Activated naive CD4-positive, alpha-beta T cell treated with anti-CD3 and anti-CD28 coated beads for 36 hours (primary cell): ENCODE data around the gene HOXA4. TPM values are rescaled to one million over a fixed set of nuclear protein-coding genes. Genes with fewer than 3 reads are reported as not detected.

Experiments used
- CTCF ChIA-PET: fragments of 350-600 bp; sonication (Branson Sonifier 250); formaldehyde crosslinking; loops from one replicate; lab custom pipeline; 2021; ENCODE audit warnings: antibody characterized with exemption; lab: Charles Lee
- DNase-seq: peaks from one replicate; pipeline ENCODE4 v3.0.0-alpha.2; 2020
- H3K27ac Mint-ChIP-seq: one replicate; pipeline ENCODE4 v1.8.0; 2021; ENCODE audit warnings: mild to moderate bottlenecking, mixed read lengths
- H3K27me3 Mint-ChIP-seq: one replicate; pipeline ENCODE4 v1.8.0; 2021; ENCODE audit warnings: low read depth, mixed read lengths
- H3K36me3 Mint-ChIP-seq: one replicate; pipeline ENCODE4 v1.8.0; 2021; ENCODE audit warnings: low read depth, mixed read lengths
- H3K4me1 Mint-ChIP-seq: one replicate; pipeline ENCODE4 v1.8.0; 2021; ENCODE audit warnings: low read depth, mixed read lengths
- H3K4me3 Mint-ChIP-seq: one replicate; pipeline ENCODE4 v1.8.0; 2021; ENCODE audit warnings: mild to moderate bottlenecking, moderate library complexity, mixed read lengths
- H3K9me3 Mint-ChIP-seq: one replicate; pipeline ENCODE4 v1.8.0; 2021; ENCODE audit warnings: mixed read lengths
- intact Hi-C: fragments of 100-400 bp; cut with micrococcal nuclease; formaldehyde crosslinking; loops from one replicate; pipeline ENCODE4 v1.15.1; 2023
- total RNA-seq, 2 experiments: library from RNA; stranded (reverse); gene quantifications; one replicate each; pipeline ENCODE4 v1.2.3, GENCODE V29; 2021

HOXA4 gene
- total RNA-seq, 2 experiments from 2014 or later: 0.14 TPM; not detected in 1

- DNase-seq: no peak
- no peak overlapping the region for H3K4me3 Mint-ChIP-seq
- H3K4me1 Mint-ChIP-seq: peaks cover 15% of the 10 kb centered on the region
- intact Hi-C loops: no loop called here
- H3K27ac Mint-ChIP-seq: no peak overlapping the region
- peaks cover 44% of the 10 kb centered on the region for H3K27me3 Mint-ChIP-seq
- no peaks in the 10 kb centered on the region for H3K9me3 Mint-ChIP-seq
- CTCF ChIA-PET: interaction anchor here (0.7 kb wide), 1 partner anchor 691 kb away, joined by 3 read pairs; no protein-coding TSS in a partner anchor
- H3K36me3 Mint-ChIP-seq: peaks cover 4% of the 10 kb centered on the region
Measured at GRCh38 chr7:27106181-27106900, 24.2 kb downstream of the HOXA4 start.

- CTCF ChIA-PET: interaction anchor here (1.3 kb wide), 1 partner anchor 11 kb away, joined by 3 read pairs; no protein-coding TSS in a partner anchor
Measured at GRCh38 chr7:27105301-27106031, 25.1 kb downstream of the HOXA4 start.

GRCh38 chr7:27104341-27105058 lies 26.1 kb downstream of the HOXA4 start:
- no peak for DNase-seq
- Mint-ChIP-seq H3K4me3 (no peak overlapping the region), H3K27ac (no peak overlapping the region), H3K4me1 (peaks cover 15% of the 10 kb centered on the region), H3K36me3 (peaks cover 4% of the 10 kb centered on the region), H3K27me3 (peaks cover 55% of the 10 kb centered on the region), H3K9me3 (no peaks in the 10 kb centered on the region)
- CTCF ChIA-PET: interaction anchor here (1.3 kb wide), 1 partner anchor 12 kb away, joined by 3 read pairs; no protein-coding TSS in a partner anchor
- intact Hi-C loops: no loop called here

More at GRCh38 chr7:27105301-27106031, 25.1 kb downstream of the HOXA4 start:
- Mint-ChIP-seq H3K27ac (no peak overlapping the region), H3K27me3 (peaks cover 52% of the 10 kb centered on the region), H3K4me3 (no peak overlapping the region), H3K4me1 (peaks cover 15% of the 10 kb centered on the region), H3K9me3 (no peaks in the 10 kb centered on the region), H3K36me3 (peaks cover 4% of the 10 kb centered on the region)
- intact Hi-C loops: no loop called here
- DNase-seq: no peak

GRCh38 chr7:27103489-27104226 lies 26.9 kb downstream of the HOXA4 start:
- H3K9me3 Mint-ChIP-seq: no peaks in the 10 kb centered on the region
- peaks cover 4% of the 10 kb centered on the region for H3K36me3 Mint-ChIP-seq
- H3K4me3 Mint-ChIP-seq: no peak overlapping the region
- DNase-seq: no peak
- no peak overlapping the region for H3K27ac Mint-ChIP-seq
- CTCF ChIA-PET: no interaction called here
- intact Hi-C loops: no loop called here
- H3K27me3 Mint-ChIP-seq: peaks cover 62% of the 10 kb centered on the region
- H3K4me1 Mint-ChIP-seq: peaks cover 17% of the 10 kb centered on the region

- no peak for DNase-seq
- no peak within 1 kb of the TSS for H3K27ac Mint-ChIP-seq
- peaks cover 4% of the 10 kb centered on the region for H3K36me3 Mint-ChIP-seq
- no peaks in the 10 kb centered on the region for H3K9me3 Mint-ChIP-seq
- CTCF ChIA-PET: no interaction called here
- H3K27me3 Mint-ChIP-seq: peaks cover 71% of the 10 kb centered on the region
- intact Hi-C loops: no loop called here
- peaks cover 21% of the 10 kb centered on the region for H3K4me1 Mint-ChIP-seq
- peak within 1 kb of the TSS; percentile 39 for H3K4me3 Mint-ChIP-seq
Measured at GRCh38 chr7:27102581-27103442, 27.7 kb downstream of the HOXA4 start, which contains the start of gene HOXA2. Gene HOXA2 (minus strand): TSS chr7:27102683. CDS start chr7:27102500, 183 bp downstream.

GRCh38 chr7:27101957-27102580 lies 28.5 kb downstream of the HOXA4 start:
- CTCF ChIA-PET: no interaction called here
- Mint-ChIP-seq H3K27me3 (peaks cover 76% of the 10 kb centered on the region), H3K36me3 (peaks cover 3% of the 10 kb centered on the region), H3K4me1 (peaks cover 28% of the 10 kb centered on the region), H3K27ac (no peak overlapping the region), H3K9me3 (no peaks in the 10 kb centered on the region), H3K4me3 (peak overlapping the region; percentile 12)
- DNase-seq: no peak
- intact Hi-C loops: no loop called here

DNA sequence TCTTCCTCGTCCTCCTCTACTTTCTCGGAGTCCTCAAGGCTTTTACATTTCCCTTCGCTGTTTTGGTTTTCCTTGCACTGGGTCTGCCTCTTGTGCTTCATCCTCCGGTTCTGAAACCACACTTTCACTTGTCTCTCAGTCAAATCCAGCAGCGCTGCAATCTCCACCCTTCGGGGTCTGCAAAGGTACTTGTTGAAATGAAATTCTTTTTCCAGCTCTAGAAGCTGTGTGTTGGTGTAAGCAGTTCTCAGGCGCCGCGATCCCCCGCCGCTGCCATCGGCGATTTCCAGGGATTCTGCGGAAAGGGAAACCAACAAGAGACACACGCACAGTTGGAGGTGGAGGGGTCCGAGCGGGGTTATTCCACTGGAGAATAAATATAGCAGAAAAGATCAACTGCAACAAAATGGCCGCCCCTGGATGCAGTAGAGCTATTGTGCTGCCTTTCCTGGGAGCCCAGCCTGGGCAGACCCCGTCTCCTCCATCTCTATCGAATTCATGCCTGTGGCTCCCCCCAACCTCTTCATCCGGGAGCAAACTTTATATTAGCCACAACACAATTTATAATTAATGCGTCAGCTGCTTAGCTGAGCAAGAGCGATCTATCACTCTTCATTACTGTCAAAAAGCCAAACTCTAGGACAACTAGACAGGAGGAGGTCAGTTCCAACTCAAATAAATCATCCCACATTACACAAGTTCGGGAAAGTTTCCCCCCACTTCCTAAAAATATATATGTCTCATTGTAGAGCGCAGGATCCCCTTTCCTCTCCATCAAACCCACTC lies 29.2 kb downstream of the HOXA4 start:
- peaks cover 29% of the 10 kb centered on the region for H3K4me1 Mint-ChIP-seq
- H3K27me3 Mint-ChIP-seq: peaks cover 77% of the 10 kb centered on the region
- CTCF ChIA-PET: no interaction called here
- DNase-seq: no peak
- H3K4me3 Mint-ChIP-seq: no peak overlapping the region
- H3K9me3 Mint-ChIP-seq: no peaks in the 10 kb centered on the region
- H3K27ac Mint-ChIP-seq: no peak overlapping the region
- peaks cover 3% of the 10 kb centered on the region for H3K36me3 Mint-ChIP-seq
- intact Hi-C loops: no loop called here

- Mint-ChIP-seq H3K27me3 (peaks cover 73% of the 10 kb centered on the region), H3K36me3 (peaks cover 3% of the 10 kb centered on the region), H3K4me3 (no peak overlapping the region), H3K27ac (no peak overlapping the region), H3K4me1 (peaks cover 30% of the 10 kb centered on the region), H3K9me3 (no peaks in the 10 kb centered on the region)
- intact Hi-C loops: no loop called here
- CTCF ChIA-PET: interaction anchor here (0.6 kb wide), 1 partner anchor 862 kb away, joined by 3 read pairs; no protein-coding TSS in a partner anchor
- DNase-seq: no peak
Measured at GRCh38 chr7:27100694-27101170, 29.8 kb downstream of the HOXA4 start.

DNA sequence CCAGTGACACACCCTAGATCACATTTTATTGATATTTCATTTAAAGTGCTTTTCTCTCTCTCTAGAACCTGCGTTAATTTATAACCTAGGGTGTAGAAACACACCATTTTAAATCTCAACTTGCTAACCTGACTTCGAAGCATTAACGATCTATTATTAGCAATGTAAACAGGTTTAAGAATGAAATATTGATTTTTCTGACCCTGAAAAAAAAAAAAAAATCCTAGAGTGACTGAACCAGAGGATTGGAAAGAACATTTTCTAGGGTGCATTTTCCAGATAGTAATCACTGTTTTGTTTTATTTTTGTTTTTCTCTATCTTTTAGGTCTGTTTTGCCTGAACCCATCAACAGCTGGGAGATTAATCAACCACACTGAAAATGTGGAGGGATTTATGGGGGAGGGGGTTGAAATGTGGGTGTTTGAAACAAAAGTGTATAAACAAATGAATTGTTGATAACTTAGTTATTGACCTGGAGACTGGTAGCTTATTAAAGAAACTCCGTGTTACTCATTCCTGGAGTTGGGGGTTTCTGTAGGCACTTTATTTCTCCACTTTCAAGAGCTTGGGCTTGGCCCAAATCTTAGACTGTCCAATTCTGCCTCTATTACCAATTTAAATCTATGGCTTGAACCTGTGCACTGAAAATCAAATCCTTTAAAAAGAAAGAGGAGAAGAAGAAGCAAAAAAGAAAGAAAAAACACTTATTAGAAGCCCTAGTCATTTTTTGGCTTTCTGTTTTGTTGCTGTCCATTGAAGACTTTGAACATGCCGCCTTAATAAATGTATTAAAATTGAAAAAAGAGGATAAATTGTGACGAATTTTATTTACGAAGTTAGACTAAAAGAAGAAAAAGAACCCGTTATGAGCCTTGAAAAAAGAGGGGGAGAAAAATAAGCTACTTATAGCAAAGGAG lies 30.8 kb downstream of the HOXA4 start:
- Mint-ChIP-seq H3K36me3 (peaks cover 3% of the 10 kb centered on the region), H3K4me1 (peaks cover 36% of the 10 kb centered on the region), H3K4me3 (no peak overlapping the region), H3K27me3 (peaks cover 77% of the 10 kb centered on the region), H3K27ac (no peak overlapping the region), H3K9me3 (no peaks in the 10 kb centered on the region)
- DNase-seq: no peak
- intact Hi-C loops: loop anchor here (5.0 to 10.0 kb wide), 2 partner anchors 145 to 1242 kb away; partner anchors contain the start of gene EVX1
- CTCF ChIA-PET: interaction anchor here (0.6 to 0.9 kb wide), 3 partner anchors 95 to 863 kb away, joined by 3 to 7 read pairs (median 3); no protein-coding TSS in a partner anchor
